Measurements from ENCODE around the gene ANKRD44.

Gene ANKRD44

DNA sequence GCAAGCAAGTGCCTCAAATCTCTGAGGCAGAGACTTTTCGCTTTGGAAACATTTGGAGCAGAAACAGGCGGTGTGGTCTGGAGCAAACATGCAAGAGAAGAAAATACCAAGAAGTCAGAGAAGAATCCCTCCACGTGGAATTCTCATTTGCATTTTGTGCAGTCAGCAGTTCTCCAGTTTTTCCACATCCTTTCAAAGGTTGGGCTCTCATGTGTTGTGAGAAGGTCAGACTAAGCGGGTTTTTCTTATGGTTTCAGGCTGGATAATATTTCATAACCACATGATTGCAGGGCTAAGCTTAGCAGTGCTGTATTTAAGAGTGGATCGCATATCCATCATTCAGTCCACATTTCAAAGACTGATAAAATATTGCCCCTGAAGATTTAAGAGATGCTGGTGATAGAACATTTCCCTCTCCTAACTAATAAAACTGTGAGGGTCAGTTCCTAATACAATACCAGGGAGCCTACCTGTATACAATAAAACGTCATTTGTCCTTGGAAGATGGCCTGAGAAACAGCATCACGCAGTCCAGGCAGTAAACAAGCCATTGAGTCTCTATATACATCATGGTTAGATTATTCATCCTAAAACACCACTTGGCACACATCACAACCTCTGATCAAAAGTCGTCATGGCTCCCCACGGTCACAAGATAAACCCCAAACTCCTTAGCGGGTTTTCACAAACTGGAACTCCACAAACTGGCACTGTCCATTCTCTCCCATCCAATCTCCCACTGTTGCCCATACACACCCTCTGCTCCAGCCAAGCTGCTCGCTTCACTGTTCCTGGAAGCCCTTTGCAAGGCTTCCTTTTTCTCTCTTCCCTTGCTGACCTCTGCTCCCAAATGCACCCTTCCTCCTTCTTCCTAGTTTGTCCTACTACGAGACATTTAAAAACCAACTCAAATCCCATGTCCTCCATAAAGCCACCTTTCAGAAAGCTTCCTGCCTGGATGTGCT lies 31.5 kb downstream of the ANKRD44 start:
- no peak overlapping the region for H3K4me3 ChIP-seq (ENCODE audit: low read depth, low read length)
- ChIA-PET POLR2A (no interaction called here), CTCF (interaction anchor here (1.8 kb wide), 1 partner anchor 33 kb away, joined by 7 read pairs; no protein-coding TSS in a partner anchor)
- no peak for DNase-seq (ENCODE audit: low read depth, low spot score)
- TF ChIP-seq, protein P1, sequence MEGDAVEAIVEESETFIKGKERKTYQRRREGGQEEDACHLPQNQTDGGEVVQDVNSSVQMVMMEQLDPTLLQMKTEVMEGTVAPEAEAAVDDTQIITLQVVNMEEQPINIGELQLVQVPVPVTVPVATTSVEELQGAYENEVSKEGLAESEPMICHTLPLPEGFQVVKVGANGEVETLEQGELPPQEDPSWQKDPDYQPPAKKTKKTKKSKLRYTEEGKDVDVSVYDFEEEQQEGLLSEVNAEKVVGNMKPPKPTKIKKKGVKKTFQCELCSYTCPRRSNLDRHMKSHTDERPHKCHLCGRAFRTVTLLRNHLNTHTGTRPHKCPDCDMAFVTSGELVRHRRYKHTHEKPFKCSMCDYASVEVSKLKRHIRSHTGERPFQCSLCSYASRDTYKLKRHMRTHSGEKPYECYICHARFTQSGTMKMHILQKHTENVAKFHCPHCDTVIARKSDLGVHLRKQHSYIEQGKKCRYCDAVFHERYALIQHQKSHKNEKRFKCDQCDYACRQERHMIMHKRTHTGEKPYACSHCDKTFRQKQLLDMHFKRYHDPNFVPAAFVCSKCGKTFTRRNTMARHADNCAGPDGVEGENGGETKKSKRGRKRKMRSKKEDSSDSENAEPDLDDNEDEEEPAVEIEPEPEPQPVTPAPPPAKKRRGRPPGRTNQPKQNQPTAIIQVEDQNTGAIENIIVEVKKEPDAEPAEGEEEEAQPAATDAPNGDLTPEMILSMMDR (IDR thresholded peaks at IDR 0.05; ENCODE audit: insufficient read depth, low read length, missing control alignments), result no peak

DNA sequence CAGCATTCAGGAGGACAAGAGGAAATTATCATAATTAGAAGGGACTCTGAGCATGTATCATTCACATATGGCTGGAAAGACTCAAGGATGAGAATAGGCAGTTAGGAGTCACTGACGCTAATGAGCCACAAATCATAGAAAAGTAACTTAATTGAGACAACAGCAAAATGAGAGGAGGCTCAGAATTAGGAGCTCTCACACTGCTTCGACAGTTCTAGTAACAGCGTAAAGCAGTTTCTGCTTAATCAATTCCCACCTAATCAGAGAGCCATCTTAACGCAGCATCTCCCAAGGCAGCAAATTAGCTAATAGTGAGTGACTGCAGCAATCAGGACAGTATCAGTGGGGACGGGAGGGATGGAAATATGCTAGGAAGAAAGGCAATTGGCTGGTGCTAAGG lies 32.8 kb downstream of the ANKRD44 start:
- CTCF ChIA-PET, result no interaction called here
- TF ChIP-seq, protein P1 (IDR thresholded peaks at IDR 0.05; ENCODE audit: insufficient read depth, low read length, missing control alignments), result no peak

DNA sequence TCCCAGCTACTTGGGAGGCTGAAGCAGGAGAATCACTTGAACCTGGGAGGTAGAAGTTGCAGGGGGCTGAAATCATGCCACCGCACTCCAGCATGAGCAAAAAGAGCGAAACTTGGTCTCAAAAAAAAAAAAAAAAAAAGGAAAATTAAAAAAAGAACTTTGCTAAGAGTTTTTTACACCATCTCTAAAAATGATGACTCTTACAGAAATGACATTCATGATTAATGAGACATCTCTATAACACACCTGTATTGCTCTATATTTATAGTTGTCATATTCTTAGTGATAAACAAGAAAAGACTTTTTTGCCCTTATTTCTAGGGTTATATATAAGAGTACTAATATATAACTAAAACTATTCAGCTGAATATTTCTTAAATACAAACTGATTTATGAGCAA lies 34.4 kb downstream of the ANKRD44 start:
- TF ChIP-seq, protein P1 (IDR thresholded peaks at IDR 0.05; ENCODE audit: insufficient read depth, low read length, missing control alignments), result no peak
- no peak for DNase-seq (ENCODE audit: low read depth, low spot score)
- H3K4me3 ChIP-seq (ENCODE audit: low read depth, low read length), result no peak overlapping the region
- POLR2A ChIA-PET, result no interaction called here
- CTCF ChIA-PET, result interaction anchor here (0.7 kb wide), 1 partner anchor 40 kb away, joined by 3 read pairs; no protein-coding TSS in a partner anchor

More for the DNA sequence above, 32.8 kb downstream of the ANKRD44 start:
- POLR2A ChIA-PET, result no interaction called here
- no peak for DNase-seq (ENCODE audit: low read depth, low spot score)
- H3K4me3 ChIP-seq (ENCODE audit: low read depth, low read length), result no peak overlapping the region

DNA sequence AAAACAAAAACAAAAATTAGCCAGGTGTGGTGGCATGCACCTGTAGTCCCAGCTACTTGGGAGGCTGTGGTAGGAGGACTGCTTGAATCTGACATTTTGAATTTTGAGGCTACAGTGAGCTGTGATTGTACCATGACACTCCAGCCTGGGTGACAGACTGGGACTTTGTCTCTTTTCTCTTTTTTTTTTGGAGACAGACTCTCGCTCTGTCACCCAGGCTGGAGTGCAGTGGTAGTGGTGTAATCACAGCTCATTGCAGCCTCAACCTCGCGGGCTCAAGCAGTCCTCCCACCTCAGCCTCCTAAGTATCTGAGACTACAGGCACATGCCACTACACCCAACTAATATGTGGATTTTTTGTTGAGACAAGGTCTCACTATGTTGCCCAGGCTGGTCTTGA lies 35.6 kb downstream of the ANKRD44 start:
- H3K4me3 ChIP-seq (ENCODE audit: low read depth, low read length), result no peak overlapping the region
- no peak for DNase-seq (ENCODE audit: low read depth, low spot score)
- ChIA-PET POLR2A (no interaction called here), CTCF (interaction anchor here (0.6 kb wide), 1 partner anchor 66 kb away, joined by 3 read pairs; no protein-coding TSS in a partner anchor)
- TF ChIP-seq, protein P1 (IDR thresholded peaks at IDR 0.05; ENCODE audit: insufficient read depth, low read length, missing control alignments), result no peak

DNA sequence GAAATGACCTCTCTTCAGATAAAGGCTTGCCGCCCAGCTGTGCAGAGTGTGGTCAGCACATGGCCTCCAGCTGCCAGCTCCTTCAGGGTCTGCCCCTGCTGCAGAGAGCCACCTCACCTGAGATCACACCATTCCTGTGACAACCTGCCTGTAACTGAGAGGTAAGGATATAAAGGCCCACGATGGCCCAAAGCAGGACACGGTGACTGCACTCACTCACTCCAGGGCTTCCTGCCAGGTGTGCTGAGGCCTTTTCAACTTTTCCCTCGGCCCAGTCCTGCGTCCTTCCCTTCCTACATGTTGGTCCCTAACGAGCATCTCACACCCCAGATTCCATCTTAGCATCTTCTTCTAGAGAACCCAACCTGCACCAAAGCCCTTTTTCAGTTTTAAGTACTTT lies 36.2 kb downstream of the ANKRD44 start:
- CTCF ChIA-PET, result interaction anchor here (0.6 kb wide), 1 partner anchor 67 kb away, joined by 3 read pairs; no protein-coding TSS in a partner anchor
- POLR2A ChIA-PET, result no interaction called here
- TF ChIP-seq, protein P1 (IDR thresholded peaks at IDR 0.05; ENCODE audit: insufficient read depth, low read length, missing control alignments), result no peak
- no peak overlapping the region for H3K4me3 ChIP-seq (ENCODE audit: low read depth, low read length)
- DNase-seq (ENCODE audit: low read depth, low spot score), result no peak

DNA sequence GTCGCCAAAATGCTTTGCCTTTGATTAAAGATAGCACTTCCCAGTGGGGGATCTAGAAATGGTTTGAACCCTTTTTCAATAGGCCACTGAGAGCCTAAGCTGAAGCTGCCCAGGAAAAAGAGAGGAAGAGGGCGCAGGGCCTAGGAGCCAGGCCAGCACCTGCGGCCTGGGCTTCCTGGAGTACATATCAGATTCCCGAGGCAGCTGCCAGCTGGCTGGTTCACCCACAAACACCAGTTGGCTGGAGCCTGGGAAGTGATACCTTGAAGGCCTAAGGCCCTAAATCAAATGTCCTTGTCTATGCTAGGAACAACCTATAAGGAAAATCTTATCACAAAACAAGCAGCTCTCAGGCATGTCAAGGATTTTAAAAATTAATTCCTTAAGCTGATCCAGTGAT lies 37.1 kb downstream of the ANKRD44 start:
- CTCF ChIA-PET, result interaction anchor here (2.0 kb wide), 1 partner anchor 160 kb away, joined by 5 read pairs; no protein-coding TSS in a partner anchor
- DNase-seq (ENCODE audit: low read depth, low spot score), result no peak
- TF ChIP-seq, protein P1 (IDR thresholded peaks at IDR 0.05; ENCODE audit: insufficient read depth, low read length, missing control alignments), result no peak
- no peak overlapping the region for H3K4me3 ChIP-seq (ENCODE audit: low read depth, low read length)
- POLR2A ChIA-PET, result no interaction called here

All from AG04449 (cell line).